K562 (cell line): ENCODE data around the gene DGCR2. TPM values are rescaled to one million over a fixed set of nuclear protein-coding genes. Genes with fewer than 3 reads are reported as not detected.
A peak's percentile ranks its signal among the peaks of the same experiment; 100 is the strongest.

ENCODE experiments used
- BCL6 ChIP-seq: fragments of 250-450 bp; sonication (Bioruptor Pico); IDR thresholded peaks from 2 replicates; pipeline ENCODE4 v1.4.0; 2020
- DEAF1 ChIP-seq: fragments of 450-650 bp; formaldehyde crosslinking; IDR thresholded peaks from 2 replicates; pipeline ENCODE4 v1.4.0; 2020; ENCODE audit warnings: mild to moderate bottlenecking, moderate library complexity
- ETV5 ChIP-seq: sonication (generic); formaldehyde crosslinking; IDR thresholded peaks from 2 replicates; pipeline ENCODE4 v1.4.0; 2020; ENCODE audit warnings: low read depth, mild to moderate bottlenecking, missing genetic modification reagents
- FOXK1 ChIP-seq: sonication (generic); formaldehyde crosslinking; IDR thresholded peaks from 2 replicates; pipeline ENCODE4 v1.8.0; 2022; ENCODE audit warnings: missing genetic modification reagents, mild to moderate bottlenecking, borderline replicate concordance
- GABPA ChIP-seq: fragments of 200-800 bp; sonication (Bioruptor generic); conservative IDR thresholded peaks from 2 replicates; pipeline ENCODE4 v1.6.1; 2016; ENCODE audit warnings: low read depth, missing genetic modification characterization, missing compliant biosample characterization
- GATAD2B ChIP-seq: fragments of 450-650 bp; IDR thresholded peaks from 2 replicates; pipeline ENCODE4 v1.6.1; 2017; ENCODE audit warnings: mild to moderate bottlenecking, borderline replicate concordance
- HDGF ChIP-seq: fragments of 450-650 bp; IDR thresholded peaks from 2 replicates; pipeline ENCODE4 v1.6.1; 2016
- ID3 ChIP-seq, 2 experiments: fragments of 250-450 bp in 1 of 2; fragments of 450-650 bp in 1 of 2; sonication (Bioruptor Pico) in 1 of 2; IDR thresholded peaks; 2 replicates each; pipeline versions ENCODE4 v1.6.1 to v1.8.0; 2016 to 2021; ENCODE audit warnings: mild to moderate bottlenecking in 2 of 2, moderate library complexity in 2 of 2, missing compliant biosample characterization in 1 of 2, missing genetic modification characterization in 1 of 2
- MCM5 ChIP-seq: fragments of 450-650 bp; IDR thresholded peaks from 2 replicates; pipeline ENCODE4 v1.6.1; 2016; ENCODE audit warnings: low read depth
- MTF1 ChIP-seq: fragments of 250-450 bp; sonication (Bioruptor Pico); IDR thresholded peaks from 2 replicates; pipeline ENCODE4 v1.9.0; 2021; ENCODE audit warnings: moderate library complexity, mild to moderate bottlenecking, inconsistent platforms, borderline replicate concordance
- NELFE ChIP-seq: IDR thresholded peaks from 2 replicates; pipeline ENCODE4 v1.6.1; 2011; ENCODE audit warnings: mild to moderate bottlenecking; ENCODE audit not compliant: insufficient read depth, insufficient read length
- NFIC ChIP-seq: fragments of 450-650 bp; IDR thresholded peaks from 2 replicates; pipeline ENCODE4 v1.6.1; 2017; ENCODE audit warnings: mild to moderate bottlenecking, inconsistent platforms
- PCBP1 ChIP-seq: fragments of 200-400 bp; formaldehyde crosslinking; IDR thresholded peaks from 2 replicates; pipeline ENCODE4 v1.6.1; 2018; ENCODE audit warnings: mild to moderate bottlenecking, low read depth, low read length; ENCODE audit not compliant: poor library complexity, severe bottlenecking
- SMARCA4 ChIP-seq: fragments of 450-650 bp; IDR thresholded peaks from 2 replicates; pipeline ENCODE4 v1.6.1; 2016
- SMARCB1 ChIP-seq: IDR thresholded peaks from 2 replicates; pipeline ENCODE4 v1.6.1; 2011; ENCODE audit warnings: improper control_type of control experiment, low read depth; ENCODE audit not compliant: insufficient read length
- SNIP1 ChIP-seq: fragments of 450-650 bp; IDR thresholded peaks from 2 replicates; pipeline ENCODE4 v1.7.1; 2017; ENCODE audit warnings: low read depth, mild to moderate bottlenecking
- SRSF3 ChIP-seq: fragments of 200-400 bp; formaldehyde crosslinking; IDR thresholded peaks from 2 replicates; pipeline ENCODE4 v1.6.1; 2016; ENCODE audit warnings: mild to moderate bottlenecking, low read length, moderate library complexity; ENCODE audit not compliant: insufficient read depth
- TAF7 ChIP-seq: fragments of 450-650 bp; IDR thresholded peaks from 2 replicates; pipeline ENCODE4 v1.6.1; 2016; ENCODE audit warnings: missing genetic modification characterization, missing compliant biosample characterization
- TAF9B ChIP-seq: fragments of 450-650 bp; IDR thresholded peaks from 2 replicates; pipeline ENCODE4 v1.6.1; 2018; ENCODE audit warnings: mild to moderate bottlenecking; ENCODE audit not compliant: partially characterized antibody
- THRA ChIP-seq: fragments of 450-650 bp; IDR thresholded peaks from 2 replicates; pipeline ENCODE4 v1.6.1; 2017; ENCODE audit warnings: mild to moderate bottlenecking, moderate library complexity
- ZNF24 ChIP-seq: fragments of 450-650 bp; IDR thresholded peaks from 2 replicates; pipeline ENCODE4 v1.6.1; 2016
- ZNF347 ChIP-seq: fragments of 450-650 bp; formaldehyde crosslinking; IDR thresholded peaks from 2 replicates; pipeline ENCODE4 v1.4.0; 2020; ENCODE audit warnings: low read depth, mild to moderate bottlenecking, moderate library complexity
- ZNF76 ChIP-seq: fragments of 250-450 bp; sonication (Bioruptor Pico); IDR thresholded peaks from 2 replicates; pipeline ENCODE4 v1.4.0; 2020; ENCODE audit warnings: mild to moderate bottlenecking, moderate library complexity, borderline replicate concordance
- ZNF785 ChIP-seq: fragments of 250-450 bp; sonication (Bioruptor Pico); IDR thresholded peaks from 2 replicates; pipeline ENCODE4 v1.4.0; 2020; ENCODE audit warnings: mild to moderate bottlenecking
- ZNF830 ChIP-seq: fragments of 250-450 bp; sonication (Bioruptor Pico); IDR thresholded peaks from 2 replicates; pipeline ENCODE4 v1.5.0; 2021; ENCODE audit warnings: mild to moderate bottlenecking
- polyA plus RNA-seq, 8 experiments: library from polyadenylated mRNA; depleted of rRNA in 4 of 8; stranded (reverse) in 5 of 8; unstranded in 3 of 8; fragments of >200 nt; fragmentation: Nextera tagmentation in 2 of 8; fragmentation: Illumina TruSeq in 1 of 8; extraction: Ambion mirVana in 2 of 8; extraction: Trizol in 1 of 8; gene quantifications; 2 replicates each; pipeline versions ENCODE4 v1.2.1 to v1.2.3, GENCODE V29; 2011 to 2014; ENCODE audit warnings: inconsistent platforms in 1 of 8, missing spikeins in 1 of 8
- total RNA-seq, 7 experiments: library from RNA; depleted of rRNA in 6 of 7; stranded (reverse); fragments of >200 nt in 6 of 7; fragmentation: Illumina TruSeq in 2 of 7; extraction: Trizol in 2 of 7; gene quantifications; 2 replicates each; pipeline versions ENCODE4 v1.2.1 to v1.2.3, GENCODE V29; 2011 to 2021; ENCODE audit warnings: low replicate concordance in 1 of 7

The DGCR2 gene
- total and polyA plus RNA-seq, 9 of the 15 experiments (the other 6 are each of a cell fraction or from before 2014, with no cell fraction given): 0.69 to 101 (median 56.4) TPM

- TF ChIP-seq HDGF (peak; percentile 97), MTF1 (CRISPR knock-in tag) (no peak), ZNF785 (no peak), GATAD2B (no peak), ETV5 (CRISPR knock-in tag) (no peak), SMARCA4 (peak; percentile 20; the same call in 1 of the 2 replicates), MCM5 (no peak), ZNF830 (no peak), THRA (no peak), FOXK1 (CRISPR knock-in tag) (no peak), PCBP1 (no peak), DEAF1 (CRISPR knock-in tag) (no peak), BCL6 (CRISPR knock-in tag) (no peak), NELFE (no peak), SRSF3 (no peak), ZNF76 (CRISPR knock-in tag) (no peak), TAF7 (tag) (no peak), TAF9B (no peak), SNIP1 (no peak), SMARCB1 (no peak), NFIC (peak; percentile 13; the same call in 1 of the 2 replicates), ZNF347 (no peak), ID3 (CRISPR knock-in tag; IDR thresholded peaks at IDR 0.05) (no peak), ID3 (tag; IDR thresholded peaks at IDR 0.05) (no peak), GABPA (tag) (no peak), ZNF24 (no peak; the same call in 1 of the 2 replicates)
Measured at GRCh38 chr22:19108807-19109197, 13.4 kb downstream of the DGCR2 start (continued).
